GM10266 (cell line): ENCODE results near the gene TGM6.

Source experiments
- DNase-seq: peaks from one replicate; pipeline ENCODE4 v3.0.0; 2012; ENCODE audit errors: extremely low spot score
- CTCF ChIP-seq: IDR thresholded peaks from 2 replicates; pipeline ENCODE4 v1.5.1; 2012; ENCODE audit warnings: mild to moderate bottlenecking, low read depth; ENCODE audit not compliant: control insufficient read depth, insufficient read depth; ENCODE audit errors: missing control alignments

Gene TGM6

DNA sequence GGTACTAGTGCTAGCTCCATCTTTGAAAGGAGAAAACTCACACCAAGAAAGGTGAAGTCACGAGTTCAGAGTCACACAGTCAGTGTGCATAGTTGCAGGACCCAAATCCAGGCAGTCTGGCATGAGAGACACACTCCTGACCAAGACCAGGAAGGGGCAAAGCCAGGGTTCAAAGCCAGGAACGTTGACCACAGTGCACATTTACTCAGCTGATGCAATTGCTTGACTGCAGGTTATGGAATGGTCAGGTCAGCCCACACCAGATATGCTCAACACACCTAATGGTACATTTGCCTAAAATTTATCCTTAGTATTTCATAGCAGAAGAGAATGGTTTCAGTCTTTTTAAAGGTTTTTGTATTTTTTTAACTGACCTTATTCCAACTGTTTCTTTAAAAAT is 37.7 kb downstream of the TGM6 start:
- TF ChIP-seq CTCF: no peak
- no peak for DNase-seq

DNA sequence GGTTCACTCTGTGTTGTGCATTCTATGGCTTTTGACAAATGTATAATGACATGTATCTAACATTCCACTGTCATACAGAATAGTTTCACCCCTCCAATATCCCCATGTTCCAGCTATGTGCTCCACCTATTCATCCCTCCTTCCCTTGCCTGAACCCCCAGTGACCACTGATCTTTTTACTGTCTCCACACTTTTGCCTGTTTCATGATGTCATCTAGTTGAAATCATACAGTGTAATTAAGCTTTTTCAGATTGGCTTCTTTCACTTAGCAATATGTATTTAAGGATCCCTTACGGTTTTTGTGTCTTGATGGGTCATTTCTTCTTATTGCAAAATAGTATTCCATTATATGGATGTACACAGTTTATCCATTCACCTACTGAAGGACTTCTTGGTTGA is 39.8 kb downstream of the TGM6 start:
- TF ChIP-seq CTCF: no peak
- no peak for DNase-seq

DNA sequence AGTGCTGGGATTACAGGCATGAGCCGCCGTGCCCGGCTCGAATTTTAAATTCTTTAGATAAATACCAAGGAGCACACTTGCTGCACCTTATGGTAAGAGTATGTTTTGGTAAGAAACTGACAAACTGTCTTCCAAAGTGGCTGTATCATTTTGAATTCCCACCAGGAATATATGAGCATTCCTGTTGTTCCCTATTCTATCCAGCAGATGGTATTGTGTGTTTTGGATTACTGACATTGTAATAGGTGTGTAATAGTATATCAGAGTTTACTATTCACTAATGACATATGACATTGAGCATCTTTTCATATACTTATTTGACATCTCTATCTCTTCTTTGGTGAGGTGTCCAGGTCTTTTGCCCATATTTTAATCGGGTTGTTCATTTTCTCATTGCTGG is 40.5 kb downstream of the TGM6 start:
- DNase-seq: no peak

DNA sequence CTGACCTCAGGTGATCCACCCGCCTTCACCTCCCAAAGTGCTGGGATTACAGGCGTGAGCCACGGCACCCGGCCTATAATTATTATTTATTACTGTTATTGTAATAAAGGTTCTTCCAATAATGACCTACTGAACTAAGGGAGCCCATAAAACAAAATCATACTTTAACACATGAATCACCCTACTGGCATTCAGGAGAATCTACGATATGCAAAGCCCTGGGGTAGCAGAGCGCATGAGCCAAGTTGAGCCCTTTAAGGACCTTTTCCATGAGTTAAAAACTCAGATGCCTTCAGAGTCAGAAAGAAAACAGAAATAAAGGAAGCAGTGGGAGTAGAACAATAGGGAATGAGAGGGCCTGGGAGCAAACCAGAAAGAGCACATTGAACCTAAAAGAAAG is 48.4 kb downstream of the TGM6 start:
- no peak for DNase-seq
- no peak for TF ChIP-seq CTCF

More for the DNA sequence above, 40.5 kb downstream of the TGM6 start:
- no peak for TF ChIP-seq CTCF

DNA sequence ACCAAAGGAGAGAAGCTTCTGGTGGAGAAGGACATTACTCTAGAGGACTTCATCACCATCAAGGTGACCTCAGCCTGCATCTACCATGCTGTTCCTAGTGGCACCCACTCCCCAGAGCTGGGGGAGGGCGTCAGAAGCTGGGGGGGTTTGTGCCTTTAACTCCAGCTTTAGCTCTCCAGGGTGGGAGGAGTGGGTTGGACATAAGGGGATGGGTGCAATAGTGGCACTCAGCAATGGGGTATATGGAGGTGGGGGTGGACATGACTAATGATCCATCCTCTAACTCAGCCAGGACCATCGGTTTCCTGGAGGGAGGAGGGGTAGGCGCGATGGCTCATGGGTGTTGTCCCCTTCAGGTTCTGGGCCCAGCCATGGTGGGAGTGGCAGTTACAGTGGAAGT is 49.8 kb downstream of the TGM6 start:
- TF ChIP-seq CTCF: no peak
- DNase-seq: no peak

DNA sequence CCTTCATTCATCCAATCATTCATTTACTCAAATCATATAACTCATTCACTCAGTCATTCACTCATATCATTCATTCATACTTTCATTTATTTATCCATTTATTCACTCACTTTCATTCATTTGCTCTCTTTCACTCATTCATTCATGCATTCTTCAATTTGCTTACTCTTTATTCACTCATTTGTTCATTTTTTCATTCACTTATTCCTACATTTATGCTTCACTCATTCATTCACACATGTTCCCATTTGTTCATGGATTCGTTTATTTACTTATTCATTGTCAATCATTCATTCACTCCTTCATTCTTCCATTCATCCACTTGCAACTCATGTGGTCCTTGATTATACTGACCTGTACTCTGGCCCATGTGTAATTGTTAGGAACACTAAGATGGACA is 50.5 kb downstream of the TGM6 start:
- TF ChIP-seq CTCF: no peak
- DNase-seq: no peak

DNA sequence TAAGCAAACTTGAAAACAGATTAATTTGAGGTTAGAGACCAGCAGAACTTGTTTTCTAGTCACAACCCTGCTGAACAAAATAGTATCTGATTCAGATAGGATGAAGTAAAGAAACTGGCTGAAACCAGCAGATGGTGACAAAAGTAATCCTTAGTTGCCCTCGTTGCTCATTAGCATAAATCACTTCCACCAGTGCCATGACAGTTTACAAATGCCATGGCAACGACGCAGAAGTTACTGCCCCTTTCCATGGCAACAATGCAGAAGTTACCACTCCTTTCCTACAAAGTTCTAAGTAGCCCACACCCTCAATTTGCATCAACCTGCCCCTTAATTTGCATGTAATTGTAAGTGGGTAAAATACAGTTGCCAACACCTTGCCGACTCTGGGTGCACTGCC is 66.1 kb downstream of the TGM6 start:
- no peak for DNase-seq
- TF ChIP-seq CTCF: no peak

- no peak for DNase-seq
- no peak for TF ChIP-seq CTCF
Measured at GRCh38 chr20:2449386-2449785, 68.7 kb downstream of the TGM6 start.
